ENCODE results near the gene GPR160. TPM values are rescaled to one million over a fixed set of nuclear protein-coding genes. Genes with fewer than 3 reads are reported as not detected.

Gene GPR160
- total and polyA plus RNA-seq, 9 donors: 0.35 to 6.1 (median 0.97) TPM

DNA sequence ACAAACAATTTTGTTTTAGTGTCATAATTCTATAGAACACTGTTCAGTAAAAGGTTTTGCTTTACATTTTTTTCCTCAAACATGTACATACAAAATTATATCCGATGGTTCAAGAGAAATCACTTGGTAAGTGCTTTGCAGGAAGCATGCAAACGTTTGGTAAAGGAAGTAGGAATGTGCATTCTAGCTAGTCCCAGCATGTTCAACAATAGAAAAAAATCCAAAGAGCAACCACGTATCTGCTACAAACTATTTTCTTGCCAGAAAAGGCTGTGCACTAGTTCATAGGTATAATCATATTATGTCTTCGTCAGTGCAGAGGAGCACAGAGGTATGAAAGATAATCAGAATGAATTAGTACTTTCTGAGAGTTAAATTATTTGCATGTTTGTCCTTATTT, 58.0 kb downstream of the GPR160 start:
- Histone ChIP-seq H3K27ac (no peak overlapping the region), H3K4me1 (ENCODE audit: insufficient read depth) (no peaks in the 10 kb centered on the region), H3K36me3 (no peaks in the 10 kb centered on the region), H3K9me3 (no peaks in the 10 kb centered on the region), H3K4me3 (no peak overlapping the region), H3K27me3 (no peaks in the 10 kb centered on the region)
- no peak for DNase-seq
- intact Hi-C loops (cut with DNase I): no loop called here
- TF ChIP-seq POLR2A (IDR thresholded peaks at IDR 0.05): no peak
- TF ChIP-seq, protein P1, sequence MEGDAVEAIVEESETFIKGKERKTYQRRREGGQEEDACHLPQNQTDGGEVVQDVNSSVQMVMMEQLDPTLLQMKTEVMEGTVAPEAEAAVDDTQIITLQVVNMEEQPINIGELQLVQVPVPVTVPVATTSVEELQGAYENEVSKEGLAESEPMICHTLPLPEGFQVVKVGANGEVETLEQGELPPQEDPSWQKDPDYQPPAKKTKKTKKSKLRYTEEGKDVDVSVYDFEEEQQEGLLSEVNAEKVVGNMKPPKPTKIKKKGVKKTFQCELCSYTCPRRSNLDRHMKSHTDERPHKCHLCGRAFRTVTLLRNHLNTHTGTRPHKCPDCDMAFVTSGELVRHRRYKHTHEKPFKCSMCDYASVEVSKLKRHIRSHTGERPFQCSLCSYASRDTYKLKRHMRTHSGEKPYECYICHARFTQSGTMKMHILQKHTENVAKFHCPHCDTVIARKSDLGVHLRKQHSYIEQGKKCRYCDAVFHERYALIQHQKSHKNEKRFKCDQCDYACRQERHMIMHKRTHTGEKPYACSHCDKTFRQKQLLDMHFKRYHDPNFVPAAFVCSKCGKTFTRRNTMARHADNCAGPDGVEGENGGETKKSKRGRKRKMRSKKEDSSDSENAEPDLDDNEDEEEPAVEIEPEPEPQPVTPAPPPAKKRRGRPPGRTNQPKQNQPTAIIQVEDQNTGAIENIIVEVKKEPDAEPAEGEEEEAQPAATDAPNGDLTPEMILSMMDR (IDR thresholded peaks at IDR 0.05): no peak
- no peak for TF ChIP-seq EP300 (IDR thresholded peaks at IDR 0.05)
- WGBS, 3 donors: 33 to 50% (median 35%) methylated on average over 4 of the region's 4 CpGs

- WGBS, 3 donors: 51 to 71% (median 57%) methylated on average over 3 of the region's 3 CpGs
- Histone ChIP-seq H3K9me3 (no peaks in the 10 kb centered on the region), H3K36me3 (no peaks in the 10 kb centered on the region), H3K4me3 (no peak overlapping the region), H3K27ac (no peak overlapping the region), H3K27me3 (no peaks in the 10 kb centered on the region), H3K4me1 (ENCODE audit: insufficient read depth) (no peaks in the 10 kb centered on the region)
- no peak for DNase-seq
- TF ChIP-seq POLR2A (IDR thresholded peaks at IDR 0.05) (no peak), EP300 (IDR thresholded peaks at IDR 0.05) (no peak)
- TF ChIP-seq, protein P1 (IDR thresholded peaks at IDR 0.05): no peak
- intact Hi-C loops (cut with DNase I): no loop called here
Measured at GRCh38 chr3:170096342-170096741, 58.5 kb downstream of the GPR160 start.

DNA sequence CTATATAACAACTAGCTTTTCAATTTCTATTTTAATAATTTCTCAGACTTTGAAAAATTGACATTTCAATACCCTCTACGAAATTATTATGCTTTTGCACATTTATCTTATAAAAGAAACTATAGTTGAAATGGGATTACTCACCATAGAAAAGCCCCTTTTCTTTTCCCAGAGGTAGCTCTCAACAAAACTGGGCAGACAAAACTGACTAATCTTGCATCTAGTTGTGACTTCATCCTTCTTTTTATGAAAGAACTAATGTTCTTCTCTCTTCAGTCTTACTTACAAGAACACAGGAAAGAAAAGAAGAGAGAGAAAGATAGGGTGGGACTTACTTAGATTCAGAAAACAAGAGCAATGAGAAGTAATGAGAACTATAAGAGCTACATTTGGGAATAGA, 61.0 kb downstream of the GPR160 start:
- H3K36me3 ChIP-seq: no peaks in the 10 kb centered on the region
- 80 to 93% (median 82%) methylated on average over 1 of the region's 1 CpG for WGBS, 3 donors
- no peaks in the 10 kb centered on the region for H3K27me3 ChIP-seq
- no peaks in the 10 kb centered on the region for H3K9me3 ChIP-seq
- no peak overlapping the region for H3K27ac ChIP-seq
- DNase-seq: no peak
- intact Hi-C loops (cut with DNase I): no loop called here
- TF ChIP-seq, protein P1 (IDR thresholded peaks at IDR 0.05): no peak
- no peak for TF ChIP-seq POLR2A (IDR thresholded peaks at IDR 0.05)
- TF ChIP-seq EP300 (IDR thresholded peaks at IDR 0.05): no peak
- no peaks in the 10 kb centered on the region for H3K4me1 ChIP-seq (ENCODE audit: insufficient read depth)
- no peak overlapping the region for H3K4me3 ChIP-seq

- Histone ChIP-seq H3K4me1 (ENCODE audit: insufficient read depth) (no peaks in the 10 kb centered on the region), H3K9me3 (no peaks in the 10 kb centered on the region), H3K4me3 (no peak overlapping the region), H3K27me3 (no peaks in the 10 kb centered on the region), H3K36me3 (no peaks in the 10 kb centered on the region), H3K27ac (no peak overlapping the region)
- 92 to 98% (median 96%) methylated on average over 1 of the region's 1 CpG for WGBS, 3 donors
- TF ChIP-seq EP300 (IDR thresholded peaks at IDR 0.05) (no peak), POLR2A (IDR thresholded peaks at IDR 0.05) (no peak)
- TF ChIP-seq, protein P1 (IDR thresholded peaks at IDR 0.05): no peak
- DNase-seq: no peak
- intact Hi-C loops (cut with DNase I): no loop called here
Measured at GRCh38 chr3:170100944-170101343, 63.1 kb downstream of the GPR160 start.
